Measurements from ENCODE around the gene NBEA.
A peak's percentile ranks its signal among the peaks of the same experiment; 100 is the strongest.

The NBEA gene

DNA sequence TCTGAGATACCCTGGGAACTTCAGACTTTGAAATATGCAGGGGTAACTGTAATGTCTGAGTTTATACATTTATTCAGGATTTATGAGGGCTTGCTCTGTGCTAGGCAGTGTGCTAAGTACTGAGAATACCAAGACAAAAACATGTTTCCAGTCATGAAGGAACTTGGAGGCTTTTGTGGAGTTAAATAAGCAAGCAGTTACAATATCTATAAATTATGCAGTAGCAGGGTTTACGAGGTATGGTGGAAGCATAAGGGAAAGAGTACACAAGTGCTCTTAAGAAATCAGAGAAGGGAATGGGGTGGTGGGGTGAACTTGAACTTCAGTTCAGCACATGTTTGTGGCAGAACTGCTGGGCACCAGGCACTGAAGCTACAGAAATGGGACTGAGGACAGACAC is 506.4 kb downstream of the NBEA start:
- DNase-seq, result peak; percentile 8

DNA sequence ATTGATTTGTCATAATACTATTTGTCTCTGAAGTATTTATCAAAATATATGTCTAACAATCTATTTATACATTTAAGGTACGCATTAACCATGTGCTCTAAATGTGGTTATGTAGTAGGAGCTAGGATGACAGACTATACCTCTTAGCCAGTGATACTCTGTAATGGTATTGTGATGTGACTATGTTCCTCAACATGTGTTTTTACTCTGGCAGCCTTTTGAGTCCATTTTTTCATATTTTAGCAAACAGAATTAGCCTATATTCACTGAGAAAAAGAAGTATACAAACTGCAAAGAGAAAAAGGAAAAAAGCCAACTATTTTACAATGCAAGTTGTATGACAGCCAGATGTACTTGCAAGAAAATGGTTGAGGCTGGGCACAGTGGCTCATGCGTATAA is 507.8 kb downstream of the NBEA start:
- no peak for DNase-seq

DNA sequence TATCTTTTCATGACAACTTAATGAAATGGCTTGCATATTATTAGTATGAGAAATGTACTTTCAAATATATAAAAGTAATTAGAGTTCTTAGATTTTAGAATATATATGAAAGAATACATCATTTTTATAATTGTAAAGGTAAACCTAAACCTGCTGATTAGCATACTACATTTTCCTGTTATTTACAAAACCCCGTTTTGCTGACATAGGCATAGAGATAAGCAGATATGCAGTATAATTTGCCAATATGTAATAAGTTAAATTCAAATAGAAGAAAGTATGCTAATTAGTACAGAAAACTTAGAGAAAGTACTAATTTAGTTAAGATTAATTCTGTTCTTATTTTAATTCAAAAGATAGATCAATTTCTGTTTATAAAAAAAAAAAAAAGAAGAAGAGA is 513.0 kb downstream of the NBEA start:
- DNase-seq, result no peak

DNA sequence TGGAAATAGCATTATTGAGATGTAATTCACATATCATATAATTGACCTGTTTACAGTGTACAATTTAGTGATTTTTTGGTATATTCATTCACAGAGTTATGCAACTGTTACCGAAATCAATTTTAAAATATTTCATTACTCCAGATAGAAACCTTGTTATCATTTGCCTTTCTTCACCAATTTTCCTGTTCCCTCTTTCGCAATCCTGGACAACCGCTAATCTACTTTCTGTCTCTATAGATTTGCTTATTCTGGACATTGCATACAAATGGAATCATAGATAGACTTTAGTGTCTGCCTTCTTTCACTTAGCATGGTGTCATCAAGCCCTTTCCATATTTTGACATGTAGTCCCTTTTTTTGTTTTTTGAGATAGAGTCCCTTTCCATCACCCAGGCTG is 515.2 kb downstream of the NBEA start:
- DNase-seq, result no peak

DNA sequence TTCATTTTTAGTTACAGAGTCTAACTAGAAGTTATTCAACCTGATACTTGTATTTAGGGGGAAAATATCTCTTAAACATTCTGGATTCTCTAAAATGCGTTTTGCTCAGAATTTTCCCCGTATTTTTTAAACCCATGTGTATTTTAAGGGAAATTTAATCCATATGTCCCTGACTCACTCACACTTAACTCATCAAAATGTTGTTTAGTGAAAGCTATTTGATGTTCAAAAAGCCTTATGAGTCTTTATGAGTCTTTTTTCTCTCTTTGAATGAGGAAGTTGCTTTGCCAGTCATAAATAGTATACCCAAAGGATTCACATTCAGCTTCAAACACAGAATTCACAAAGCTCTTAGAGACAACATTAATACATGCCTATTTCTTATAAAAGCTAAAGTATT is 518.0 kb downstream of the NBEA start:
- DNase-seq, result no peak

DNA sequence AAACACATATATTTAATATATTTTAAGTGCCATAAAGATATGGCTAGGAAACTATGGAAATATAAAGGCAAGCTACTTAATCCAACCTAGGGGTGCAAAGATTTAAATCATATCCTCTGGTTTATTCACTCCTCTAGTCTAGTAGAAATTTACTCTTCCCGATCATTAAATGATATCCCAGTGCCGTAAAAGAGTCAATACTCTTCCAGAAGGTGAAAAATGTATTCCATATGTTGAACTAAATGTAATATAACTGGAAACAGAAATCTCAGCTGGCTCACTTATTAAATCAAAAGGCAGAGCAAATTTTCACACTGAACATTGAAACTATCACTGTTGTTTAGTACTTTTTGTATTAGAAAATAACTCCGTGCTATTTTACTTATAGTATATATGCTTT is 523.3 kb downstream of the NBEA start:
- DNase-seq, result no peak

DNA sequence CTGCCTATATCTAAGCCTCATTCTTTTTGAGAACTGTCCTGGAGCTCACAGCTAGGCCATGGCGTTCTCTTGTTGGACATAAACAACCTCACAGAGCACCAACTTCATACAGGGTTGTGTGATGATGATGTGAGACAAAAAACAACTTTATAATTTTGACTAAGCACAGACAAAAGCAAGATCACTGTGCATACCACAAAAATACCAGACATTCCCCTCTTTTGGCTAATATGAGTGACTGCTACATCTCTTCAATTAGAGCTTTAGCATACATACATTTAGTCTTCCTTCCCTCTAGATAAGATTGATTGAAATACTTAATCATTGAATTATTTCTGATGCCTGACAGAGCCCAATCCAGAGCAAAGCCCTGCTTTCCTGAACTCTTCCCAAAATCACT is 526.1 kb downstream of the NBEA start:
- DNase-seq, result no peak

DNA sequence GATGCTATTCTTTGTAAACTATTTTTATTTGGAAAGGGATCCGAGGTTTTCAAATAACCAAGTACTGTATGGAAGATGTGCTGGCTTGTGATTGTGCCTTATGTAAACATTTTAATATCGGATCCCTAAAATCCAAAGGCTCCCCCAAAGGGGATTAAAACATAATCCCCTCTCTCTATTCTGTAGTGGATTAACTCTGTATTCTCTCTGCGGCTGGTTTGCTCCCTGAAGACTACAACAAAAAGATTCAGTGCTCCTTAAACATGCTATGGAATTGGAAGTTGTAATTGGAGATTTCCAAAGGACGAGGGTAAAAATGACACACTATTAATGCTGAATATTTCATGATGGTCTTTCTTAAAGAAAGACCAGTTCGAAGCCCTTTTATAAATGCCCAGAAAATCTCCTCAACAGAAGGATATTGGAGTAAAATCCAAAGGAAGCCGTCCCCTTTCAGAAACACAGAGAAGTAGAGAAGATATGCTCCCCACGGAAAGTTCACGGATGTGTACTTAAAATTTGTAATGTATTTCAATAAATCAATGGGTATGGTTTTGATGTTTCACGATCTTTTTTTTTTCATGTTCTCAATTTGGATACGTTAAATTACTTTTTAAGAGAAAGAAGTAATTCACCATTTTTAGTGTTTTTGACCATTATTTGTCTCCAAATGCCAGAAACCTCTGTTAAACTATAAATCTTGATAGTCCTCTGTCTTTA is 527.9 kb downstream of the NBEA start:
- DNase-seq, result no peak

DNA sequence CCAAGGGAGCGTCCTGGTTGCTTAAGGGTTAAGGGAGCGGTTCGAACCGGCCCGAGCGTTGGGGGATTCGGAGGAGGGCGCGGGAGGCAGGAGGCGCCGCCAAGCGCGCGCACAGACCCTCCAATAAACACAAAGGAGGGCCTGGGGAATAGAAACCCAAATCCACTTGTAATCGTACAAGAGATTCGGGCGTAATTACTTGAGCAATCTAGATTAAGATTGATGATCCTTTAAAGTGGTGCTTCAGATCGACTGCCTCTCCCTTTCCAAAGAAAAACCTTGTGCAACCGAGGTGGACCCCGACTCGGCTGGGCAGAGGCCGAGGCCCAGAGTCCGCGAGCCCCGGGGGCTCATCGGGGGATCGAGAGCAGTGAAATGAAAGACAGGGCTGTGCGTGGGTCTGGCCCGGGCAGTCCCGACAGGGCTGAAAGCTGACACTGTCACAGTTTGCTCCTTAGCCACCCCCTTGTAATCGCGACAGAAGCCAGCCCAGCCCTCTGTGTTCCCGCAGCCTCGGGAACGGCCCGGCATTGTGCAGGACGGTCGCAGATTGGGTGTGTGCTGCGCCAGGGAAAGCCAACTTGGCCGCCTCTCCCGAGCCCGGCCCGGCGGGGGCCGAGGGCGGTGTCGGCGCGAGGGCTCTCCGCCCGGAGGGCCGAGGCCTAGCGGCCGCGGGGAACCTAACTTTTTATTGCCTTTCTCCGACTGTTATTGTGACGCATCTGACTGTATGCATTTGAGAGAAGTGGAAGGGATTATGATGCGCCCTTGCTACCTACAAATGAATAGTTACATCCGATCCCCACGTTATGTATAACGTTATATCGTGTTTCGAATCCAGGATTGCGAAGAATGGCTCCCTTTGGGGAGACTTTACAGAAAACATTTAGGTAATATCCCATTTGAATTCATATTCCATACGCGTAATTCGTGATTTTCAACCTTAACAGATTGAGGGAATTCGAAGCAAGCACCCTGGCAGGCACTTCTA is 528.9 kb downstream of the NBEA start:
- no peak for DNase-seq

DNA sequence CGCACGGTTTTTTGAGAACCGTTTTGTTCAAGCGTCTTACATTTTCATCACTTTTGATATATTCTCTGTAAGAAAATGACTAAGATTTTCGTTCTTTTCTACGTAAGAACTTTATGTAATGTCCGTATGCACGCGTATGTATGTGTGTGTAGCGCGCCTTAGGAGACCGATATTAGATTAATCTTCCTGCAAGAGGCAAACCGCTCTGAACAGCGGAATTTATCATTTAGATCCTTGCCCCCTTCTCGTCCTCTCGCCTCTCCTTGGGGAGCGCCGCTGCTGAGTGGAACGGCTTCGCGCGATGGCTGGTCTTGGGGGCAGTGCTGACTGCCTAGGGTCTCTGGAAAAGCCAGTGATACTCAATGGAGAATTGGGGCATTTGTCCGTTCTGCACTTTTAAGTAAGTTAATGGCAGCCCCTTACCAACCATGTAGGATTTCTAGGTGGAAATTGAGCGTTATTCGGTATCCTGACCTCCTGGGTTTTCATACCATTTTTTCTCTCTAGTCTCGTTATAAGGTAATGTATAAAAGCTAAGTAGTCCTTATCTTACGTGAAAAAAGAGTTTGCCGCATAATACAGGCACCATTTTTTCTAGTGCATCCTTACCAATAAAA is 529.7 kb downstream of the NBEA start:
- no peak for DNase-seq

DNA sequence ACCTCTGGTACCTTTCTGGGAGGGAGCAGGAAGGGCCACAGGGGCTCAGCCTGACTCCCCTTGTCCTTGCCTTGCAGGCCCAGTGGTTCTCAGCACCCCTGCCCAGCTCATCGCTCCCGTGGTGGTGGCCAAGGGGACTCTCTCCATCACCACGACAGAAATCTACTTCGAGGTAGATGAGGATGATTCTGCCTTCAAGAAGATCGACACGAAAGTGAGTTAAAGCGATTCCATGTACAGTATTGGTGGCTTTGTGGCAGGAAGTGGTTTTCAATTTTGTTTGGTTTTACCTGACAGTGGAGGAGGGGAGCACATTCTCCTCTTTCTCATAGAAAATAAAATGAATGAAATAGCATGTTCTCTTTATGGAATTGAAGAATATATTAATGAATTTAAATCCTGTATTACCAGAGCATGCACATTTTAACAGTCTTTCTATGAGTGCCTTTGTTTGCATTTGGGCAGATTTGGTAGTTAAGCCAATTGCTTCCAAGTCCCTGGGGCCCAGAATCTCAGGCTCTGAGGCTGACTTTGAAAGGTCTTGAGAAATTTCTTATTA is 530.3 kb downstream of the NBEA start:
- peak; percentile 1 for DNase-seq

DNA sequence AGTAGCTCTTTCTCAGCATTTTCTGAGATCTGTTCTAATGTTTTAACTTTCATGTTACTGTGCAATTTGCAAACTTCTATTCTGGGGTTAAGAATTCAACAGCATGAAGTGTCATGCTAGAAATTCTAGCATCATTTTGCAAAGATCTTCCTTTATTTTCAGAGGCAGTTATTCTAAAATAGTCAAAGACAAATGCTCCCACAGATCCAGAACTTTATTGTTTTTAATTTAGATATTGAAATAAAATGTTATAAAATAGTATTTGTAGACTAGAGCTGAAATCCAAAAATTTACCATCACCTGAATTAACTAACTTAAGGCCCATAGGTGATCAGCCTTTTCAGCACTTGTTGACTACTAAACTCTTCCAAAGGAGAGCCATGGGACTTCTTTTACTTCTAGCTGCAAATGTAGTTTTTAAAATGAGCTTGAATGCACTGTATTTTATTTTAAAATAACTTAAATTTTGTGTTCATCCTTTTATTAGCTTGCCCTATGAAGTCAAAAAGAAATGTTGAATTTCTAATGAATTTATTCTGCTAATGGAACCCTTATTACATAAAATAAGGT is 531.2 kb downstream of the NBEA start:
- DNase-seq, result no peak

DNA sequence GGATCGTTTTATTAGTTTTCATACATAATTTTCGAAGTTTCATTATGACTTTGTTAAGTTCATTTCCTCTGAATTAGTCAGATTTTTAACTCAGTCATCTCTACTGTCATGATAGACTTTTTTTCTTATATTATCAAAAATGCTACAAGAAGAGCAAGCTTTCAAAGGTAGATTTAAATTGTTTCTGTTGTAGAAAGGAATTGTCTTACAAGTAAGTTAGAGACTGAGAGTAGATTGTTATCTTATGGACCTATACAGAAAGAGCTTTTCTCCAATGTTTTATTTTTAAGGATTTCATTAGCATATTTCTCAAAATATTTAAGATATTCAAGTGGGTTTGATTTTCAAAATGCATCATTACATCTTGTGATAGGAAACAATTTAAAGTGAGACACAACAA is 531.7 kb downstream of the NBEA start:
- no peak for DNase-seq

DNA sequence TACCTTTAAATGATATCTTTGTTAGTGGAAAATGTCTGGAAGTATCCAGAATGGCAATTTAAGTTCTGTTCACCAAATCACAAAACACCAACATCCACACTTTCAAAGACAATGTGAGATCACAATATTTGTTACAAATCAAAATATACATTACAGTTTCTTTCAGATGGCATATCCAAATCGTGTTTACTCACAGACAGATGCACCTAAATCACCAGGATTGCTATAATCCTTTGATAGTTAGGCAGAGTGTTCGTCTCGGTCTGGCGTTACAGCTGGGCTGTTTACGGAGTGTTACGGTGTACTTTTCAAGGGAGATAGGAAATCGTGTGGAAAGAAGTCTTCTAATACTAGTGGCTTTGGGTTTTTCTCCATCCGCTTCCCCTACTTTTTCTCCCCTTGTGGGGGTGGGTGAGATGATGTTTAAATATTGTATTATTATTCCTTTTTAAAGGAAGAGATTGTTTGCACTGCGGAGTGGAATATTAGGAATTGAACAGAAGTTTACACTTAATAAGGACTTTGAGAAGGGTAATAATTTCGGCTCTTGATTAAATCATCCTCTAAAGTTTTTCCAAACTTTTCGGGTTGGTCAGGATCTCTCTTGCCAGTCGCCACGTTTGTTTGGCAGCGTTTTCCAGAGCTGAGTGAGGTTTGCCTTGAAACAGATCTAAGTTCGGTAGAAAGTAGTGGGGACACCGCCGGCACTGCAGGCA is 532.6 kb downstream of the NBEA start:
- DNase-seq, result no peak

DNA sequence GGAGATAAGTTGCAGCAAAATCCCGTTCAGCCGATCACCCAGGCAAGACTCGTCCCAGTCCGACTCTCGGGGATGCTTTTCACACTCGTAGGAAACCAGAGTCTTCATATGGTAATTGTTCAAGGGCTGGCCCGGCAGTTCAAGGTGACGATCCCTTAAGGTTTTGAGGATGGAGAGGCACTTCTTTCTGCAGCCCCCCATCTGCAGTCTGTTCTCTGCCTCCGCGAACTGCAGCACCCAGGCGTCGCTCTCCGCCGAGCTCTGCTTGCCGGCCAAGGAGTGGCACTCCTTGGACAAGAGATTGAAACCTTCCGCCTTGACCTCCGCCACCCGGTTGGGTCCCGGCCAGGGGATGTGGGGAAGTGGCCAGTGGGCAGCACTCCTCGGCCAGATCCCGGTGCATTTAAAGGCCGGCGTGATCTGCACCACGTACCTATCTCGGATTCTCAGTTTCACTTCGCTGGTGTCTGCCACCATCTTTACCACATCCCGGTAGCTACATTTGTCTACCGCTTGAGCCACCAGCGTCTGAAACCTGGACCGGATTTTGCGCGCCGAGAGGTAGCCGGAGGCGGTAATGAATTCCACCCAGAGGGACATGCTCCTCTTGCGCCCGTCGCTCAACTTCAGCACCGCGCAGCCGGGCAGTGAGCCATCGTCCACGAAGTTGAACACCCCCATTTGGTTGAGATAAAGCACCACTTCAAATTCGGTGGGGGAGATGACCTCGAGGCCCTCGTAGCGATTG is 533.3 kb downstream of the NBEA start:
- no peak for DNase-seq

DNA sequence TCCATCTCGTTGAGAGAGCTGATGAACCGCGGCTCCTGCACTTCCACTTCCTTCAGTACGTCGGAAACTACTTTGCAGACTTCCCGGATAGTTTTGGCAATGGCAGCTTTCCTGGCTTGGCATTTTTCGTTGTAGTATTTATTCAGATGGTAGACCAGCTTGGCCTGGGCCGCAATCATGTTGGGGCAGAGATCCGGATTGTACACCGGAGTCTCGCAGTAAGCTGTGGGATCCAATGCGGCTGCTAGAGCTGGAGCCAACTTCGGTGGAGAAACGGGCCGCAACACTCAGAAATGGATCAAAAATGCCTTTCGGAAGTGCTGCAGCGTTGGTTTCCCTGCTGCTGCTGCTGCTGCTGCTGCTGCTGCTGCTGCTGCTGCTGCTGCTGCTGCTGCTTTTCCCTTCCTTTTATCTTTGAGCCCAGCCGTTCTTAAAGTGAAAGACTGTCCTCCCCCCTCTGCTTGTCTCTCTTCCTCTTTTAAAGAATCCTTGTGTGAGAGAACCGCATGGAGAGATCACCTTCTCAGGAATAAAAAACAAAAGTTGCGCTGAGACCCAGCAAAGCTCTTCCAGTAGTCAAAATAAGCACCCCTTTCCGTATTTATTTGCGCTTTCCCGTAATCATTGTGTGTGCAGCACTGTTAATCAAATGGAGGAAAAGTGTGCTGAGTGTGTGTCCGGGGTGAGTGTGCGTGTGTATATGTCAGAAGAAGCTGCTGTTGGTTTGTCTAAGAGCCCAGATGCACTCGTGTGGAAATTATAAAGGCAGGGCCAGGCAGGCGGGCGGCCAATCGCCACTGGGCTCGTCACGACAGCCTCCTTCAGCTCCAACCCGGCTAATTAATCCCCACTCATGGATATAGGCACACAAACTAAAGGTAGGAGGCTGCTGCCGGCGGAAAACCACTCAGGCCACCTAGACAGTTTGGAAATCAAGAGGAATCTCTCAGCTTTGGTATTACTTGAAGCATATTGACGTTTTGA is 534.2 kb downstream of the NBEA start, which contains the start of gene MAB21L1:
MAB21L1 (minus strand) TSS at position 730 of the 984 bp plus-strand sequence; CDS start at position 179, 551 bp downstream.
- DNase-seq, result peak; percentile 47

DNA sequence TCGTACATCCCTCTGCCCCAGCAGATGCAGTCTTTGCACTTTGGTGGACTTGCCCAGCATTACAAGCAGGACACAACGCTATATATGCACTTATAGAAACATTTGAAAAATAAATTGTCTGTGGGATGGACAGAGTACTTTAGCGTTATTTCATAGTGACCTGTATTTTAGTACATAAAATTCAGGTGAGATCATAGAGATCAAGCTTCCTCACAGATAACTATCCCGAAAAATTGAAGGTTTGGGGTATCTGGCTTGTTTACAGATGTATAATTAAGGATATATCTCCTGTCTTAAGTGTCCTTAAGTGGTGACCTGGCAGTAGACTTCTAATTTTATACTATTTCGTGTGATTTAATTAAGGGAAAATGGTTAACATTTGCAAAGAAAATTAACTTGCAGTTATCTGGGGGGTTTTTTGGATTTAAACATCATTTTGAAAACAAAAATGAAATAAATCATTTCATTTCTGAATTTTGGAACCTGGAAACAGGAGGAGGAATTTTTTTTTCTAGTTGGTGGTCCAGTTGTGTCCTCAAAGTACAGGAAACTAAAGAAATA is 535.4 kb downstream of the NBEA start:
- peak; percentile 2 for DNase-seq

DNA sequence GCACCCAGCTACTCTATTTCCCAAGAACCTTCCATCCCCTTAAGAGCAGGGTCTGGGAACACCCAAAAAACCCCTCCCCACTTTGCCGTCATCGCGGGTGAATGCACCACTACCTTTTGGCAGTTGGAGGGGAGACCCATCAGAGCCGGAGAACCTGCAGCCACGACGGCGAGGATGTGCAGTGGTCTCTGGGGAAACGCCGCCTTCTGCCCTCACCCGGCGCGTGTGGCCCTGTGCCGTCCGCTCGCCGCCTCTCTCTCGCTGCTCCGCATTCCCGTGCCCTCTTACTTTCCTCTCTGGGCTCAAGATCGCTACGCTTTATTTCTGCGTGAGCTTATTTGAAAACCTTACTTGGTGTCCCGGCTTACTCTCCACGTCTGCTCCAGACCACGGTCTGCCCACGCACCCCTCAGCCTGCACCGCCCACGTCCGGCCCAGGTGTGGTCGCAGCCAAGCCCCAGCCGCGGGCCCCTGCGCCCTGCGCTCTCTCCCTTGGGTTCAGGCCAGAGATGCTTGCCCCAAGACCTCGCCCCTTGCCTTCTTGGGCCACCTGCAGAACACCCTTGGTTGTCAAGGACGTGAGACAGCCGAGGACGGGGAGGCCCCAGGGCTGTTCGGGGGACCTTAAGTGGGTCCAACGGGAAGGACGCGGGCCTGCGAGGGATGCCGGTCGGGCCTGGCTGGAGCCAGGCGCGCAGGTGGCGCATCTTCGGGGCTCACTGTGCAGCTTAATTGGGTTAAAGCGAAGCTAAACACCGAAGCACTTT is 536.4 kb downstream of the NBEA start:
- DNase-seq, result no peak

DNA sequence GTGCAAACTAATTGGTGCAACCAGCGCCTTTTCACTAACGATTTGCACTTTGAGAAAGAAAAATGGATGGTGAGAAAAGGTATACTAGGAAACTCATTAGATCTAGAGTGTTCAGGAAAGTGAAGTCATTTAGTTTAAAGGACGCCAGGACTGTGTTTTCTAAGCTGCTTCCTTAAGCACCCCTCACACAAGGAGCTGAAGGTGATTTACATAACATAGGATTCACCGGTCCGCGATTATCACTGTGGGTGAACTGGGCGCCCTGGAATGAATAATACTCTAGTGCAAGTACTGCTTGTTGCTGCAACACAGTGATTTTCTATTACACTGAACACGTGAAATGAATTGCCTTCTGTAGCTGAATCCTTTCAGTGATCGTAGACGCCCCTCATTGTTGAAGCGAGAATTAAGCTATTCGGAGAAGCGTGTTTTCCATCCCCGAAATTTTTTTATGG is 537.0 kb downstream of the NBEA start:
- no peak for DNase-seq
